ENCODE results near the gene CABCOCO1.
"Not testable (repeated sequence)": the region's sequence is repeated elsewhere in the genome, so short reads cannot be mapped to it uniquely, and the experiment has no call there.

CABCOCO1 gene

DNA sequence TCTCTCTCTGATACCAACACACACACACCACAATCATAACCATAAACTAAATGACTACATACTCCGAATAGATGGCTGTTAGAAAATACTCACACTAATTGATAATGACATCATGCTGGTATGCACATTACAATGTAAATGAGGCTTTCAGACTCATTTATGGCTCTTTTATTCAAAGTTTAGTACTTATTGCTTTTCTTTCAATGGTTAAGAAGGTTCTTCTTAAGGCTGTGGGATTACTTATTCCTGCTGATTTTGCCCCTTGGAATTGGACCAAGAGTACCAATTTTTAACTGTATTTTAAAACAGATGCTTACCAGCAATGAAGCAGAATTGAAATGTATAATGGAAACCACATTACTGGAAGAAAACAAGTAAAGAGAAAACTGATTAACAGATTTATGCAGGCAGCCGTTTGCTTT is 20.6 kb upstream of the CABCOCO1 start:
- FAIRE-seq (no peak), DNase-seq (ENCODE audit: low spot score) (no peak)

DNA sequence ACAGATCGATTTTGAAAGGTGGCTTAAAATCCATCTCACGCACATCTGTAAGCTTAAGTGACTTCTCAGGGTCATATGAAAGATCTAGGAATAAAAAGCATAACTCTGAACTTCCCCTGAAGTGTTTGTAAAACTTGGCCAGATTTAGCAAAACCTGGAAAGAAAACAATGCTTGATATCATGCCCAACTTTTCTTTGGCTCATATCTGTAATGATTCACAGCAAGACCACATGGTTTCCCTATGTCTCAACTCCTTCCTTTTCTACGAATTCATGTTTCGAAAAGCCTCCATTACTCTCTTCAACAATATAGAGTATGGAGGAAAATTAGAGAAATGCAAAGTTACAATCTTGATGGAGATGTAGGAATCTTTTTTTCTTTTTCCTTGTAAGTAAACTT is 20.1 kb upstream of the CABCOCO1 start:
- no peak for FAIRE-seq
- no peak for DNase-seq (ENCODE audit: low spot score)

DNA sequence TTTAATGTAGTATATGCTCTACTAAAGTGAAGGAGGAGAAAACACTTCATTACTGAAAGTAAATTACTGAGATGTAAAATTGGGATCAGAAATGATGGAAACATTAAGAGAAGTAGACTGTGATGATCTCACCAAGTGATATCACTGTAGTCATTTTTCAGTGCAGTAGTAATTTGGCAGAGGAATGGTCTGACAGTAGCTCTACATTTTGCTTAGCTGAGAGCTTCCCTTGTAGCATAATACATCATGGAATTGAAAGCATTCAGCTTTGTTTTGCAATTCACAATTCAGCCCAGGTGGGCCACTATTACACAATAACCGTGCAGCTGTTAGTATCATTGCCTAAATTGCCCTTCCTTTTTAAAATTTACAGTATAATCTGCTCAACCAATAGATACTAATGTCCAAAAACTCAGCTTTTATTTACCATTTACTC is 19.4 kb upstream of the CABCOCO1 start:
- DNase-seq (ENCODE audit: low spot score) = no peak
- no peak for FAIRE-seq

DNA sequence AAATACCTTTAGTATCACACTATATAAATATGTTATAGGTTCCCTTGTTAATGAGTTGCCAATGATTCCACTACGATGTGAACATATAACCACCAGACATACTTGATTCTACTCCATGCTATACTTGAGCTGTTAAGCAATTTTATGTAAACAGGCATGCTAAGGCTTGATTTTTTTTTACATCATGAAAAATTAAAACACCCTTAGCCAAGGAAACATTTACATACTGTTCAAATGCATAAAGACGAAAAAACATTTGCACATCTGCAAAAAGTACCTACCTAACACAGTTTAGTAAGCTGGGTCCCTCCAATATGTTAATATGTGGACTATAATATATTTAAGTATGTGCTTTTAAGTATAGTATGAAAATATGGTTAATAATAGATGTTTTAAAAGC is 9.0 kb upstream of the CABCOCO1 start:
- FAIRE-seq (no peak), DNase-seq (ENCODE audit: low spot score) (no peak)

DNA sequence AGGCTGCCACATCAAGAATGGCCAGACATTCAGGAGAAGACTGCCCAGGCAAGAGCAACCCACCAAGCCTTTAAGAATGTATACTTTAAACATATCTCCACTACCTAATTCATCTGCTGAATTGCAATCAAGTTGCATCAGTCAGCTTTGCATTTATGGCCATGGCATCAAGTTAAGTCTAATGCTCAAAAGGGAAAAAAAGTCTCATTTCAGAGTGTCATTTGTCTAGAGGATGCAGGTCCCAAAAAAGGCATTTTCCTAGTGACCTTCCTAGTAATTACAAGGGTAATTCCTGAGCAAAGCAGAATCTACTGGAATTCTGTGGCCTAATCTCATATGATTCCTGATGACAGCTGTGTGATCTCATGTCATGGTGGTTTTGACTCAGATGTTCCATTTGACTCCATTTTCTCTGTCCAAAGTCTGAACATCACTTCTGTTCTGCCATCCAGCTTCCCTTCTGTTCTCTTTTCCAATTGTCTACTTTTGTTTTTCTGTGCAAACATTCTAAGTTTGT is 7.3 kb upstream of the CABCOCO1 start:
- FAIRE-seq (no peak), DNase-seq (ENCODE audit: low spot score) (no peak)

DNA sequence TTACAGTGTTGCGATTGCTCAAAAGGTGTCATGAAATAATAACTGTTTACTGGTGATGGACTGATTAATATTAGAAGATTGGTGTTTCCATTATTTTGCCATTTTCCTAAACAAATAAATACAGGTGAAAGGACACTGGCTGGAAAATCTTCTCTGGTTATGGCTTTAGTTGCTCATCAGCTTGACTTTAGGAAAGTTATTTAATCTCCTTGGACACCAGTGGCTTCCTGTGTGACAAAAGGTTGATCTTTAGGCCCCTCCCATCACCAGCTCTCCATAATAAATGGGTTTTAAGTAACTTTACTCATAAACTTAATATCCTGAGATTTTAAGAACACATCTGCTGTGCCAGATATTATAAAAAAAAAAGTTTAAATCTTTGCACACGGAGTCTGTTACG is 737 bp downstream of the CABCOCO1 start:
- DNase-seq (ENCODE audit: low spot score) (no peak), FAIRE-seq (no peak)

DNA sequence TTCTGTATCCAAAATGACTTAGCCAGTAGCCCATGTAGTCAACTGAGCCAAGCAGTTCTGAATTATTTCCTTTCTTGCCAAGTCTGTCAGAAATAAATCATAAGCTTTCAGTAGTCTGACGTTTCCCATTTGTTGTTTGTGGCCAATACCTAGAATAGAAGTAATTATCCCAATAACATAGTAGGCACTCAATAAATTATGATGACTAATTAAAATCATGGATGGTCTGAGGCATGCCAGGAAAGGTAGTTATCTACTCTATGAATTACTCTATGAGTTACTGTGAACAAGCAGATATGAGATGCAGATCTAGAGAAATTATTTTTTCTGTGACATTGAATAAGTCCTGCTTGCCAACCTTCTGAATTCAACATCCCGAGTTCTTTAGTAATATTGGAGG is 2.3 kb downstream of the CABCOCO1 start:
- FAIRE-seq = no peak
- no peak for DNase-seq (ENCODE audit: low spot score)

DNA sequence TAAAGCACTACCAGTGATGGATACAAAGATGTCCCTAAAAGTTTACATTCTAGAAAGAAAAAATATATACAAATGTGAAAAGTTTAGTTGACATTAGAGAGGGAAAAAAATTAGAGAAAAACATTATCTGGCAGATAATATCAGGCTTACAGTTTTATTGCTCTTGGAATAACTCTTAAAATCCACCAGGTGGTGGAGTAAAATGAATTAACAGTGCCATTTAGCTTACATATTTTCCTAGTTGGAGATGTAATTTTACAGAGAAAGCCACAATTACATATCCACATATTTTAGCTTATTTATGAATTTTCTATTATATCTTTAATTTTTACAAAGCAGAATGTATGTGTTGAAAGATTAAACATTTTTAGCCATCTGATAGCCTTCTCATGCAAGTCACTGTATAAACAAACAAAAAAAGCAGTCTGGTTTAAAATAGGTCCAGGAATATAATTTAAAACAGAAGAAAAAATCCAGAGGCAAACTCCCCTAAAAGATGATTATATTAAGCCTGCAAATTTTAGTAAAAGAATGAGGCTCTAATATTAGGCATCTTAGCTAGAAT is 6.5 kb downstream of the CABCOCO1 start:
- FAIRE-seq (no peak), DNase-seq (ENCODE audit: low spot score) (no peak)

DNA sequence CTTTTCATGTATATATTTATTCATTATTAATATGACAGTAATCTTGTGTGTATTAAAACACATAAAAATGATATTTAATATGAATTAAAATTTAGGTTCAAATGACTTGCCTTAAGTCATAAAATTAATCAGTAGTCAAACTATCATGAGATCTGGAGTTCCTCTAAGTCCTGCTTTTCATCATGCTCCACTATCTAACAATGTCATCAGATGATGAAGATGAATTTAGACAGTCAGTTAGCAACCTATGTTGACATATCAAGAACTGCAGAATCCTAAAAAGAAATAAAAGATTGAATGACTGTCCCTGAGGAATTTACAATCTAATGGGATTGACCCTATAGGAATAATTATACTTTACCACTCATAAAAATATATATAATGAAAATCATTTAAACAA is 7.1 kb downstream of the CABCOCO1 start:
- no peak for DNase-seq (ENCODE audit: low spot score)
- FAIRE-seq = no peak

DNA sequence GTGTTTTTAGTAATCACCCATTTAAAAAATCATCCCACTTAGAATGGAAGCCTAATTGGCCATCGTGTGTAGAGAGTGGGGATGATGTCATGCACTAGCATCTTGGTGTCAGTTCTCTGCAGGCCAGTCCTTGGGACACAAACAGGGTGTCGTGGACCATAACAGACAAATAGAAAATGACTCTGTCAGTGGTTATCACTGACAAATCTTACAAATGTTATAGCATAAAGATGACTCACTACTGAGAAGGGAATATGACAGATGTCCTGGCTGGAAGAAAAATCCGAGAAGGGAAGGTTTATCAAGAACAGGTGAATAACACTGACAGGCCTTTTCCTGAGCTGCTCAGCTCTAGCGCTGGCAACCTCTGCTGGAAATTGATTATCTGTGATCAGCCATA is 10.6 kb downstream of the CABCOCO1 start:
- no peak for DNase-seq (ENCODE audit: low spot score)
- peak; percentile 76 for FAIRE-seq

DNA sequence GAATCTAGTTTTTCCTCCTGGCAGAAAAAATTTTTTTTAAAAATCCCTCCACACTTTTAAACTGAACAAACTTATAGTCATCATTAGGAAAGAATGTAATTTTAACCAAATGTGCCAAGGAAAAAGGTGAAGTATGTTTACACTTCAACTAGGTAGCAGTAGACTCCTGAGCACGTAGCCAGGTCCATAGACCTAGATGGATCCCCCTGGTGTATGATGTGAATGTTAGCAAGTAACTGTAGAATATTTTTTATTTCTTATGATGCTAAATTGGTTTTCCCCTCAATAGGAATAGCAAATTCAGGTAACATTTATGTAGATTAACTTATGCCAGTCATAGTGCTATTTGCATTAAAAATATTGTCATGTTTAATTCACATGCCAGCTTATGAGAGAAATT is 19.6 kb downstream of the CABCOCO1 start:
- no peak for DNase-seq (ENCODE audit: low spot score)
- no peak for FAIRE-seq

DNA sequence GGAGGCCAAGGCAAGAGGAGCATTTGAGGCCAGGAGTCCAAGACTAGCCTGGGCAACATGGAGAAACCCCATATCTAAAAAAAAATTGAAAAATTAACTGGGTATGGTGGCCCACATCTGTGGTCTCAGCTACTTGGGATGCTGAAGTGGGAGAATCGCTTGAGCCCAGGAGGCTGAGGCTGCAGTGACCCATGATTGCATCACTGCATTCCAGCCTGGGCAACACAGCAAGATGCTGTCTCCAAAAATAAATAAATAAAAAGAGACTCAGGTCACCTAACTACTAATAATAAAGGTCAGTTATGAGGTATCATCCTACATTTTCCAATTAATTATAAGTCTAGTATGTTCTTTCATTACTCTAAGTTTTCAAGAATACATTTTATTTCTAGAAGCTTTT is 20.6 kb downstream of the CABCOCO1 start:
- no peak for FAIRE-seq
- no peak for DNase-seq (ENCODE audit: low spot score)

DNA sequence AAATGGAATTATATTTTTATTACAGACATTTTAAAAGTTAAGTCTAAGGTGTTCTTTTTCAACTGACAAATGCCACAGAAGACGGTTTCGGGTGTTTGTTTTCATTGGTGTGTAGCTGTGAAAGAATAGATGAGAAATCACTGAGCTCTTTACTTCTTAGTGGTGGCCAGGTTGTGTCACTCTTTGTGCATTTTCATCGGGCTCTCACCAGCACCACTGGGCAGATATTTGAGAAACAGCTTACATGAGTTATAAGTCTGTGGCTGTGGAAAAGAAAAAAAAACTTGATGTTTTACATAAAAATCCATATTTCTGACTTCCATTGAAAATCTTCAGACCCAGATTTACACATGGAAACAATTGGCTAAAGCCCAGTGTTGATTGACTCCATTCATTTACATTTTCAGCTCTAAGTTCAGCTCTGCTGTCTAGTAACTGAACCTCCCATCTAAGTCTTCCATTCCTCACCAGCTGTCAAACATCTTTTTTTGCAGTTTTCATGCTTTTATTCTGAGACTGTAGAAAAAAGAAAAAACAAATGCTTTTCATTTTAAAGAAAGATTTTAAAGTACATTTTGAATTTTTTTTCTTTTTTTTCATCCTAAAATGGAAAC is 22.3 kb downstream of the CABCOCO1 start:
- DNase-seq (ENCODE audit: low spot score) (no peak), FAIRE-seq (no peak)

DNA sequence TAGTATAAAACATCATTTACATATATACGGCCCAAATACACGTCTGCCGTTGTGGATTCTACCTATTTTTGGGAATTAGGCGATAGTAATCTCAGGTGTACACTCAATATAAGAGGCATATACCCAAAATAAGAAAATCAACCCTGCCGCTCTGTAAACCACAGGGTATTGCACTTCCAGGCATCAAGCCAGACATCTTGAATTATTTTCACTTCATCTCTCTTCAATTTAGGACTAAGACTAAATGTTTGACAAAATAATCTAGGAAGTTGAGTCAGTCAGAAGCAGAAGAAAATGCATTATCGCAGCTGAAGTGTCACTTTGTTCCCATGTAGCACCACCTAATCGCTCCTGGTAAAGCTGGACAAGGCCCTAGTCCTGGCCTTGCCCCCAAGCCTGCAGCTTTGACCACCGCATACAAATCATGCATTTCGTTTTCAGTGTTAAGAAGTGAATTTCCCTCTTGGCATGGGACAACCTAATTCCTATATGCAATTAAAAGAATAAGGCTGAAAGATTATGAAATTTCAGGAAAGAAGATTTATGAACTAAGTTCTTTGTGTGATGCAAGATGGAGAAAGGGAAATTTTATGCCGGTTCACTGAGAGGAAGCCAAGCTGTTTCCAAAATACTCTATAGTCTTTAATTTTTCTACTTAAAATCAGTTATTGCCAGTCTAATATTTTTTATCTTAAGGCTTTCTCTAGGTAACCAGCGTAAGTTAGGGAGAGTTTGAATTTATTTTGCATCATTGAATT is 26.0 kb downstream of the CABCOCO1 start:
- no peak for FAIRE-seq
- DNase-seq (ENCODE audit: low spot score) = no peak

DNA sequence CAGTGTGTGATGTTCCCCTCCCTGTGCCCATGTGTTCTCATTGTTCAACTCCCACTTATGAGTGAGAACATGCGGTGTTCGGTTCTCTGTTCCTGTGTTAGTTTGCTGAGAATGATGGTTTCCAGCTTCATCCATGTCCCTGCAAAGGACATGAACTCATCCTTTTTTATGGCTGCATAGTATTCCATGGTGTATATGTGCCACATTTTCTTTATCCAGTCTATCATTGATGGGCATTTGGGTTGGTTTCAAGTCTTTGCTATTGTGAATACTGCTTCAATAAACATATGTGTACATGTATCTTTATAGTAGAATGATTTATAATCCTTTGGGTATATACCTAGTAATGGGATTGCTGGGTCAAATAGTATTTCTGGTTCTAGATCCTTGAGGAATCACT is 28.9 kb downstream of the CABCOCO1 start:
- DNase-seq (ENCODE audit: low spot score); FAIRE-seq: not testable (repeated sequence)

DNA sequence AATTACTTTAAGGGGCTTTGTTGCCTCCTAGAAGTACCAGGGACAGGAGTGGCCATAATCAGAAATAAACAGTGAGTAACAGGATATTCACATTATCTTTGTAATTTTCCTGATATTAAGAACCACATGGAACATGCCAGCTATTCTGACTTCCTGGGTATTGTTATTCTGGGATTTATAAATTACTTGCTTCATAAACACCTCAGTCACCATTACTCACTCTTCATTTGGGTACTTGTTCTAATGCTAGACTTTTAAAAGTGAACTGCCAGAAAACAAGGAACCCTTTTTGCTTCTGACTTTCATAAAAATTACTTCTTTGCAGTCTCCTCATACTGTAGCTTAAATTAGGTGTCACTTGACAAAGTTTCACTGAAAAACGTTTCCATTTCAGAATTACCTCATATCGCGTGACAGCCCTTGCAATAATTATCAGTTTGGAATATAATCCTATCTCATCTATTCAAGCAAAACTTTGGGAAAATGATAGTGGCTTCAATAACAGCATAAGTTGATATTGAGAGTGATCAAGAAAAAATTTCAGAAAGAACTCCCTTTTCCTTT is 29.8 kb downstream of the CABCOCO1 start:
- DNase-seq (ENCODE audit: low spot score) = no peak
- FAIRE-seq = no peak

DNA sequence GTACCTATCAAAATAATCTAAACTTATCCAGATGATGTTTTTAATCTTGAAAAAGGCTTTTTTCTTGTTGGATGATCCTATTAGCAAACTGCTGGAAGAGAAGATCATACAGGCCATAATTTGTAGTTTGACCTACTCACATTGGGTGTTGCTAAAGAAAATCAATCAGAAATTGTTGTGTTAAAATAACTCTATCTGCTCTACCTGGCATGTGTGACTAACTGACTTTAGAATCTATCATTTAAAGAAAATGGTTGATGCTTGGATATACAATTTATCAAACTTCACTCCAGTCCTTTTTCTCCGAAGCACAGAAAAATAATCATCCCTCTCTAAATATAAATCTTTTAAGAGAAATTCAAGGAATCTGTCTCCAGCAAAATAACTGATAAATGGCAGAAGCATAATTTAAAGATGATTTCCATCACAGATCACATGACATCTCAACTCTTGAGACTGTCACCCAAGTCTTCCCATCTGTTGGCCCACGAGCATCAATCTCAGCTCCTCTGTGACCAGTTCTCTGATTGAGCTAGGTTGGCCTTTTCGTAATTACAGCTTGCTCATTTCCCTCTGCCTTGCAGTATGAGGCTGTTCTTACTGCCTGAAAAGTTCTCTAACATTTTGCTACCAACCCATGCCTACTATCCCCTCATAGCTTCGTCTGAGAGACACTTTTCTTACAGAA is 36.4 kb downstream of the CABCOCO1 start:
- DNase-seq (ENCODE audit: low spot score) (no peak), FAIRE-seq (no peak)

DNA sequence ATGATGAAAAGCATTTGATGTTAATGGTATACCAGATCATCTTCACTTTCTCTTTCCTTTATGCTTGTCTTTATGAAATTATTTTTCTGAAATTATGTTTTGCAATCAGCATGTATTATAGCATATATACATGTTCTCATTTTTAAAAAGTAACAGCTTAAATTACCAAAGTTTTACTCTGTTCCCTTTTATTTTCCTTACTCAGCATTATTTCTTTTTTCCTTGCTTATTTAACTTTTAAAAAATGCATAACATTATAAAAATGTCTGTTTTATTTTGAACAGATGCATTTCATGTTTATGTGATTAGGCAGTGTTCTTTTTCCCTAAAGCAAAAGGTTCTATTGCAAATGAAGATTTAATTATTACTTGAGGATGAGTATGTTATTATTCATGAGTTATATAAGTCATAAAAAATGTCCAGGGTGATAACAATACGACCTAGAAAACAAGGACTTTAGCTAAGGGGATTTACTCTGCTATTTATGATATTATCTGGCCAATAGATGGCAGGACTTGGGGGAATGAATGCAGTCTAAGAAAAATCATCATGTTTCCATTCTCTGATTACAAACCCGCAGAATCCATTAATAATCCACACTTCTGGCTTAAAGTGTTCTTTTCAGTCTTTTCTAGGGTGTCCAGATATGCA is 38.5 kb downstream of the CABCOCO1 start:
- no peak for FAIRE-seq
- no peak for DNase-seq (ENCODE audit: low spot score)

DNA sequence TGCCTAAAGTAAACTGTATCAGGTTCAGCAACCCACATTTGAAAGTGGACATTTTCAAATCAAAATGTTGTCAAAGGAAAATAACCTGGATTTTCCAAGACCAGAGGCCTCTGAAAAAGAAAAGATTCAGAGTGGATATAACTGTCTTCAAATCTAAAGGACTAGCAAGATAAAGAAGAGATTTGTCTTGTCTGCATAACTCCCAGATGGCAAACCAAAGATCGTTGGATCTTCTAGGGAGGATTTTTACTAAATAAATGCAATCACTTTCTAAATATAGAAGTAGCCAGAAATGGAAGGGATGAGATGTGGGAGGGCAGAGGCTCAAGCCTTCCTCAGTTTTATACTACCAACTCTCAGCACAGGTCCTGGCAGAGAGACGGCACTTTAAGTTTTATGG is 39.0 kb downstream of the CABCOCO1 start:
- FAIRE-seq (no peak), DNase-seq (ENCODE audit: low spot score) (no peak)

DNA sequence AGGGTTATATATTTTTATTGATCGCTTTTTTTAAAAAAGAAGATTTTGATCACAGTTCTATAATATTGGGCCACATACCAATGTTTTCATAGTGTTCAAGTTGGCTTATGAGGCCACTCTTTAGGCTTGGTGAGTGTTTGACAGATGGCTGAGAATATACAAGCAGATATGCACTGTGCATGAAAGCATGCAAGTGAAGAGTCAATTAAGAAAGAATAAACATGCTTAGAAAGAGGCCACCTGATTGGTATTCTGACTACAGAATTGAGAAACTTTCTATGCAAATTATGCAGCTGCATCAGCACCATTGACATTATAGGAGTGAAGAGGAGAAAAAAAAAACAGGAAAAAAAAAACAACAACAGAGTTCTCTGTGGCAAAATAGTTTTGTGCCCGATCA is 39.9 kb downstream of the CABCOCO1 start:
- DNase-seq (ENCODE audit: low spot score) (no peak), FAIRE-seq (no peak)

DNA sequence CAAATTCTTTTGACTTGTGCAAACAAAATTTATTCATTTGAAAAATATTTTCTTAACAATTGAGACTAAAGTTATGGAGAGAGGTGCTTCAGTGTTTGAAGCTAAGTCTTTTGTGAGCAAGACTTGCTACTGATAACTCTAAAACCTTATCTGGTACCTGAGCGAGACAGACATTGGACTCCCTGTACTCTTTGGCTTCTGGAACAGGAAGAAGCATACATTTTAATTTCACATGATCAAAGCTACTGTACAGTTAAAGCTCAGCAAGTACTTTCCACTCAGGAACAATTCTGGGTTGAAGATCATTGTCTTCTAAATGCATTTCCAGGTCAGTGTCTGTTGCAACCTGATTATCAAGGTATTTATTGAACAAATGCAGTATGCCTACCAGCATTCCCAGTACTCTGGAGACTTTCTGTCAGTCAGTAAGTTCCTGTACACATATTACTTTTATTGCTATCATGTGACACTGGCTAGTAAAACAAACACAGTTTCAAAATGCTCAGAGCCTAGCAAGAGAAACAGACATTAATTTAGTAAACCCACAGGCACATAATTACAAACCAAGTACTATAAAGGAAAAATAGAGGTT is 42.4 kb downstream of the CABCOCO1 start:
- DNase-seq (ENCODE audit: low spot score) (no peak), FAIRE-seq (peak; percentile 13)
